ENCODE results near the gene IRAK1. TPM values are rescaled to one million over a fixed set of nuclear protein-coding genes. Genes with fewer than 3 reads are reported as not detected.

The IRAK1 gene
- total and polyA plus RNA-seq, 9 of the 15 experiments (the other 6 are each of a cell fraction or from before 2014, with no cell fraction given) = 11.6 to 261 (median 91.6) TPM

- TF ChIP-seq PKNOX1 (IDR thresholded peaks at IDR 0.05) = no peak
- TF ChIP-seq GTF2A2 (tag; IDR thresholded peaks at IDR 0.05) = no peak
- TF ChIP-seq ZFP36 (IDR thresholded peaks at IDR 0.05; ENCODE audit: low read depth, low read length, partially characterized antibody) = no peak
- no peak for TF ChIP-seq HNRNPL (IDR thresholded peaks at IDR 0.05; ENCODE audit: low read depth, low read length)
- no peak for TF ChIP-seq TCF15 (CRISPR knock-in tag; IDR thresholded peaks at IDR 0.05)
- no peak for TF ChIP-seq ZNF239 (CRISPR knock-in tag; IDR thresholded peaks at IDR 0.05)
- no peak for TF ChIP-seq ZBTB40 (IDR thresholded peaks at IDR 0.05)
- no peak for TF ChIP-seq ZBTB40 (CRISPR knock-in tag; IDR thresholded peaks at IDR 0.05)
- TF ChIP-seq, protein P1, sequence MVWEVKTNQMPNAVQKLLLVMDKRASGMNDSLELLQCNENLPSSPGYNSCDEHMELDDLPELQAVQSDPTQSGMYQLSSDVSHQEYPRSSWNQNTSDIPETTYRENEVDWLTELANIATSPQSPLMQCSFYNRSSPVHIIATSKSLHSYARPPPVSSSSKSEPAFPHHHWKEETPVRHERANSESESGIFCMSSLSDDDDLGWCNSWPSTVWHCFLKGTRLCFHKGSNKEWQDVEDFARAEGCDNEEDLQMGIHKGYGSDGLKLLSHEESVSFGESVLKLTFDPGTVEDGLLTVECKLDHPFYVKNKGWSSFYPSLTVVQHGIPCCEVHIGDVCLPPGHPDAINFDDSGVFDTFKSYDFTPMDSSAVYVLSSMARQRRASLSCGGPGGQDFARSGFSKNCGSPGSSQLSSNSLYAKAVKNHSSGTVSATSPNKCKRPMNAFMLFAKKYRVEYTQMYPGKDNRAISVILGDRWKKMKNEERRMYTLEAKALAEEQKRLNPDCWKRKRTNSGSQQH (CRISPR knock-in tag; IDR thresholded peaks at IDR 0.05) = no peak
- no peak for TF ChIP-seq BRF1 (IDR thresholded peaks at IDR 0.05; ENCODE audit: borderline replicate concordance, extremely low read depth, insufficient read length)
- no peak for TF ChIP-seq LARP7 (IDR thresholded peaks at IDR 0.05)
- TF ChIP-seq HMGN3 (IDR thresholded peaks at IDR 0.05; ENCODE audit: borderline replicate concordance, extremely low read depth, insufficient read length, low read depth, low read length) = peak; percentile 29
- TF ChIP-seq IRF2 (CRISPR knock-in tag; IDR thresholded peaks at IDR 0.05) = no peak
- TF ChIP-seq TARDBP (IDR thresholded peaks at IDR 0.05) = no peak
- peak; percentile 87 for TF ChIP-seq SPI1 (IDR thresholded peaks at IDR 0.05; ENCODE audit: borderline replicate concordance, low read depth, low read length)
- TF ChIP-seq KAT7 (CRISPR knock-in tag; IDR thresholded peaks at IDR 0.05; ENCODE audit: borderline replicate concordance) = 0 out of 2 replicates have a peak, but pooled peaks have one; percentile 39
Measured at GRCh38 chrX:154019633-154020528, at the start of gene IRAK1 (continued).
